GM23248 (cell line): ENCODE data around the gene LDLRAD2. TPM values are rescaled to one million over a fixed set of nuclear protein-coding genes. Genes with fewer than 3 reads are reported as not detected.

Source experiments
- DNase-seq: peaks from one replicate; pipeline ENCODE4 v3.0.0-alpha.2; 2015
- H2AFZ ChIP-seq: fragments of 200-600 bp; sonication (generic); 2 replicates; pipeline ENCODE4 v1.6.1; 2016; ENCODE audit warnings: antibody characterized with exemption
- H3F3A ChIP-seq: fragments of 200-600 bp; sonication (generic); 2 replicates; pipeline ENCODE4 v1.6.1; 2016; ENCODE audit warnings: mild to moderate bottlenecking, antibody characterized with exemption, mixed run types; ENCODE audit not compliant: insufficient read depth
- H3K27ac ChIP-seq: fragments of 200-600 bp; sonication (generic); 2 replicates; pipeline ENCODE4 v1.5.1; 2016; ENCODE audit warnings: mild to moderate bottlenecking
- H3K27me3 ChIP-seq: fragments of 200-600 bp; sonication (generic); replicated peaks from 2 replicates; pipeline ENCODE4 v1.6.1; 2016; ENCODE audit warnings: mild to moderate bottlenecking; ENCODE audit not compliant: insufficient read depth
- H3K36me3 ChIP-seq: fragments of 200-600 bp; sonication (generic); 2 replicates; pipeline ENCODE4 v1.6.1; 2016; ENCODE audit warnings: low read depth, mild to moderate bottlenecking
- H3K4me1 ChIP-seq: fragments of 200-600 bp; sonication (generic); 2 replicates; pipeline ENCODE4 v1.6.1; 2016; ENCODE audit warnings: mild to moderate bottlenecking; ENCODE audit not compliant: insufficient read depth
- H3K4me2 ChIP-seq: fragments of 200-600 bp; sonication (generic); one replicate; pipeline ENCODE4 v1.6.1; 2016; ENCODE audit warnings: mild to moderate bottlenecking; ENCODE audit not compliant: unreplicated experiment
- H3K4me3 ChIP-seq: fragments of 200-600 bp; sonication (generic); 2 replicates; pipeline ENCODE4 v1.5.1; 2016; ENCODE audit warnings: mild to moderate bottlenecking
- H3K79me2 ChIP-seq: fragments of 200-600 bp; sonication (generic); 2 replicates; pipeline ENCODE4 v1.6.1; 2016; ENCODE audit warnings: mild to moderate bottlenecking; ENCODE audit not compliant: insufficient read depth
- H3K9ac ChIP-seq: fragments of 200-600 bp; sonication (generic); 2 replicates; pipeline ENCODE4 v1.6.1; 2016; ENCODE audit warnings: mild to moderate bottlenecking
- H3K9me2 ChIP-seq: fragments of 200-600 bp; sonication (generic); 2 replicates; pipeline ENCODE4 v1.6.1; 2016; ENCODE audit warnings: mixed run types, mild to moderate bottlenecking, moderate library complexity; ENCODE audit not compliant: insufficient read depth
- H3K9me3 ChIP-seq: fragments of 200-600 bp; sonication (generic); one replicate; pipeline ENCODE4 v1.6.1; 2017; ENCODE audit warnings: low read depth
- H4K20me1 ChIP-seq: fragments of 200-600 bp; sonication (generic); 2 replicates; pipeline ENCODE4 v1.6.0; 2016; ENCODE audit not compliant: insufficient read depth
- EZH2 ChIP-seq: fragments of 200-600 bp; sonication (generic); IDR thresholded peaks from 2 replicates; pipeline ENCODE4 v1.6.1; 2018; ENCODE audit warnings: antibody characterized with exemption, mild to moderate bottlenecking; ENCODE audit not compliant: insufficient read depth, poor library complexity, severe bottlenecking
- EZH2phosphoT487 ChIP-seq: fragments of 200-600 bp; sonication (generic); IDR thresholded peaks from 2 replicates; pipeline ENCODE4 v1.6.1; 2018; ENCODE audit warnings: antibody characterized with exemption, moderate library complexity, mild to moderate bottlenecking, low read depth; ENCODE audit not compliant: insufficient read depth
- WGBS, 2 experiments: methylation state at CpG; one replicate each; pipeline ENCODE4 v1.1.6; 2015 to 2017; ENCODE audit warnings: low lambda C conversion rate in 2 of 2, low coverage in 1 of 2; ENCODE audit errors: missing lambda C conversion rate in 2 of 2; 5-methylcytosine and 5-hydroxymethylcytosine counted together
- in situ Hi-C: fragments of 300-500 bp; cut with MboI; formaldehyde crosslinking; loops from 2 replicates; pipeline ENCODE4 v1.15.0; 2020
- polyA plus RNA-seq: library from polyadenylated mRNA; unstranded; fragments of >200 nt; fragmentation: Nextera tagmentation; extraction: Ambion mirVana; gene quantifications from 2 replicates; pipeline ENCODE4 v1.2.1, GENCODE V29; 2016
- total RNA-seq: library from RNA; depleted of rRNA; stranded (reverse); fragments of >200 nt; shearing (Covaris generic); gene quantifications from 2 replicates; pipeline ENCODE4 v1.2.3, GENCODE V29; 2014

LDLRAD2 gene
- total and polyA plus RNA-seq, 2 experiments from 2014 or later, result 8.5 TPM; not detected in 1

- no peaks in the 10 kb centered on the region for H3K9me2 ChIP-seq
- H3F3A ChIP-seq, result peaks cover 35% of the 10 kb centered on the region; the same call in 1 of the 2 replicates
- no peaks in the 10 kb centered on the region for H3K9me3 ChIP-seq
- H3K9ac ChIP-seq, result peak overlapping the region; percentile 58; the same call in 1 of the 2 replicates
- in situ Hi-C loops, result no loop called here
- no peaks in the 10 kb centered on the region for H3K27me3 ChIP-seq
- H3K4me1 ChIP-seq, result peaks cover 11% of the 10 kb centered on the region
- H3K36me3 ChIP-seq, result peaks cover 68% of the 10 kb centered on the region
- no peak overlapping the region for H3K4me3 ChIP-seq
- peaks cover 26% of the 10 kb centered on the region for H3K79me2 ChIP-seq
- no peak overlapping the region for H2AFZ ChIP-seq
- H3K4me2 ChIP-seq, result no peak overlapping the region
- H4K20me1 ChIP-seq, result no peaks in the 10 kb centered on the region
- DNase-seq, result peak; percentile 95
- H3K27ac ChIP-seq, result peak overlapping the region; percentile 54
- WGBS, 2 experiments, result 60 to 64% methylated on average over 13 of the region's 13 CpGs
- TF ChIP-seq EZH2phosphoT487 (no peak), EZH2 (no peak)
Measured at GRCh38 chr1:21869620-21870121, 57.6 kb downstream of the LDLRAD2 start.

GRCh38 chr1:21870611-21871010, 58.5 kb downstream of the LDLRAD2 start:
- Histone ChIP-seq H3K9me3 (no peaks in the 10 kb centered on the region), H3K36me3 (peaks cover 69% of the 10 kb centered on the region), H3K27me3 (no peaks in the 10 kb centered on the region), H2AFZ (no peak overlapping the region), H3K79me2 (peaks cover 26% of the 10 kb centered on the region), H3K27ac (no peak overlapping the region), H3K4me2 (no peak overlapping the region), H3K4me1 (peaks cover 11% of the 10 kb centered on the region), H3K9me2 (no peaks in the 10 kb centered on the region), H3K4me3 (no peak overlapping the region), H3F3A (peaks cover 35% of the 10 kb centered on the region; the same call in 1 of the 2 replicates), H3K9ac (no peak overlapping the region), H4K20me1 (no peaks in the 10 kb centered on the region)
- WGBS, 2 experiments, result 90 to 95% methylated on average over 14 to 15 of the region's 15 CpGs
- in situ Hi-C loops, result no loop called here
- no peak for DNase-seq
- no peak for TF ChIP-seq EZH2phosphoT487
- TF ChIP-seq EZH2, result no peak

- Histone ChIP-seq H3K4me3 (no peak overlapping the region), H3K4me2 (no peak overlapping the region), H3K4me1 (peaks cover 11% of the 10 kb centered on the region), H2AFZ (no peak overlapping the region), H3K9ac (no peak overlapping the region), H3K27me3 (no peaks in the 10 kb centered on the region), H3K79me2 (peaks cover 26% of the 10 kb centered on the region), H4K20me1 (no peaks in the 10 kb centered on the region), H3K36me3 (peaks cover 76% of the 10 kb centered on the region), H3K9me3 (no peaks in the 10 kb centered on the region), H3F3A (peaks cover 35% of the 10 kb centered on the region; the same call in 1 of the 2 replicates), H3K27ac (no peak overlapping the region), H3K9me2 (no peaks in the 10 kb centered on the region)
- TF ChIP-seq EZH2 (no peak), EZH2phosphoT487 (no peak)
- no peak for DNase-seq
- in situ Hi-C loops, result no loop called here
- whole genome bisulfite sequencing, 2 experiments, result 86 to 89% methylated on average over 13 of the region's 13 CpGs
Measured at GRCh38 chr1:21871943-21872342, 59.9 kb downstream of the LDLRAD2 start.

- TF ChIP-seq EZH2phosphoT487, result no peak
- no peak for TF ChIP-seq EZH2
- Histone ChIP-seq H3K9ac (no peak overlapping the region), H3K79me2 (peaks cover 23% of the 10 kb centered on the region), H4K20me1 (no peaks in the 10 kb centered on the region), H3K27me3 (no peaks in the 10 kb centered on the region), H3K36me3 (peaks cover 74% of the 10 kb centered on the region), H3K4me3 (no peak overlapping the region), H3K9me2 (no peaks in the 10 kb centered on the region), H3K27ac (no peak overlapping the region), H3K9me3 (no peaks in the 10 kb centered on the region), H3F3A (peaks cover 29% of the 10 kb centered on the region; the same call in 1 of the 2 replicates), H3K4me1 (peaks cover 11% of the 10 kb centered on the region), H3K4me2 (no peak overlapping the region), H2AFZ (no peak overlapping the region)
- in situ Hi-C loops, result no loop called here
- no peak for DNase-seq
- WGBS, 2 experiments, result 86 to 93% methylated on average over 12 to 17 of the region's 17 CpGs
Measured at GRCh38 chr1:21872445-21873079, 60.5 kb downstream of the LDLRAD2 start.
